GM19193 (cell line): Measurements from ENCODE around the gene ZC3H4.

Source experiments
- POLR2A ChIP-seq: IDR thresholded peaks from 4 replicates; pipeline ENCODE4 v1.6.1; 2011; ENCODE audit not compliant: insufficient read depth, insufficient read length; ENCODE audit errors: extremely low read depth

Gene ZC3H4

DNA sequence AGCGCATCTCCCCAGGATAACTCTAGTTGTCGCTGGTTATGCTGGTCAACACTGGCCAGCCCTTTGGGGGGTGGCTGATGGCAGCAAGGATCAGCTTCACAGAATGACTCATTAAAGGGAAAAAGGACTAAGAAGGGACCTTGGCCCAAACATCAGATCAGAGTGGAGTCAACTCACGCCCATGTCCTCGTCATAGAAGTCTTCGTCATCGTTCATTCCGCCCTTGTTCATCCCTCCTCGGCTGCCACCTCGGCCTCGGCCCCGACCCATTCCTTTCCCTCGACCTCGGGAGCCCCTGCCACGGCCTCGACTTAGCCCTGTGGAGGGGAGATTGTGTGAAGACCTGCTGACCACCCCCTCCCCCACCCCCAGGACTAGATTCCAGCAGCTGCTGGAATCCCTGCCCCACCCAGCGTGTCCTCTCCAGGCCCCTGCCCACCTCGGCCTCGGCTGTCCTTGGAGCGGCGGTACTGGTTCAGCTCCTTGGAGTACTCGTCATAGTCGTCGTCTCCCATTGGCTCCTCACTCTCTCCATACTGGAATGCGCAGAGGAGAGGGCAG lies 28.6 kb downstream of the ZC3H4 start:
- no peak for TF ChIP-seq POLR2A

DNA sequence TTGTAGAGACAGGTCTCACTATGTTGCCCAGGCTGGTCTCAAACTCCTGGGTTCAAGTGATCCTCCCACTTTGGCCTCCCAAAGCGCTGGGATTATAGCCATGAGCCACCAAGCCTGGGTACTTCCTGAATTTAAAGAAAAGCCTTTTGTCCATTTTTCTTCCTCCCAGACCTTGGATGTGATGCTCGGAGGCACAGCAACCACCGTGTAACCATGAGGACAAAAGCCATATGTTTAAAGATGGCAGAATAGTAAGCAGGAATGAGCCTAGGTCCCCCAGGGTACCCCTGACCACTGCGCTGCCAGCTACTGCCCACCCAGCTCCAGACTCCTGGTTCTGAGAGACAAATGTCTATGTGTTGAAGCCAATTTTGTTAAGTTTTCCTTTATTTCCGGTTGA lies 31.1 kb downstream of the ZC3H4 start:
- TF ChIP-seq POLR2A, result no peak

GRCh38 chr19:47081095-47081494 lies 32.5 kb downstream of the ZC3H4 start:
- TF ChIP-seq POLR2A, result no peak

DNA sequence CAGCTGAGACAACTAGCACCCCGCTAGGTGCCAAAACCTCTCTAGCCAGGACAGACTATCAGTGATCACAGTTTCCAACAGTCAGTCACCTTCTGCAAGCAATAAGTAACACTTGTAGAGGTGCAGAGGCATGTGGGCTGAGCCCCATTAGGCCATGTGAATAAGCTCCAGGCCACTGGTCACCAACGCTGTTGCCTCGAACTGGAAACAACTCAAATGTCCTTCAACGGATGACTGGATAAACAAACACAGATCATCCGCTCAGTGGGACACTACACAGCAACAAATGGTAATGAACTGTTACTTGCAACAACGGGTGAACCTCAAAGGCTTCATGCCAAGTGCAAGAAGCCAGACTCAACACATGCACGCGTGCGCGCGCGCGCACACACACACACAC lies 37.6 kb downstream of the ZC3H4 start:
- no peak for TF ChIP-seq POLR2A

- TF ChIP-seq POLR2A, result no peak
Observed at GRCh38 chr19:47075179-47075810, 38.3 kb downstream of the ZC3H4 start.

DNA sequence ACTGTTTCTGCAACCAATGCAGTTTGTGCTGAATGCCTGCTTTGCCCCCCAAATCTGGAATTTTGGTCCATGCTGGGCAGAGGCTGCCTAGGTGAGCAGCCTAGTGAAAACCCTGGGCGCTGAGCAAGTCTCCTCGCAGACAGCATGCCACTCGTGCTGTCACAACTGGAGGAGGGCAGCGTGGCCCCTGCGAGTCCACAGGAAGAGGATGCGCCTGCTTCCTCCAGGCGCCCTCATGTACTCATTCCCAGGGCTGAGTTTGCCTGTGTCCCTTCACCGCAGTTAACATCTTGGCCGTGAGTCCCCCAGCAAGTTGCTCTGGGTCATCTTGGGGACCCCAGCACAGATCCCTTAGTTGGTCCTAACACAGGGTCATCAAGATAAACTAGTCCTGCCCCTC lies 39.0 kb downstream of the ZC3H4 start:
- TF ChIP-seq POLR2A, result no peak

GRCh38 chr19:47073574-47073973 lies 40.0 kb downstream of the ZC3H4 start:
- no peak for TF ChIP-seq POLR2A

GRCh38 chr19:47072323-47072722 lies 41.3 kb downstream of the ZC3H4 start:
- TF ChIP-seq POLR2A, result no peak

GRCh38 chr19:47071731-47072130 lies 41.8 kb downstream of the ZC3H4 start:
- no peak for TF ChIP-seq POLR2A

DNA sequence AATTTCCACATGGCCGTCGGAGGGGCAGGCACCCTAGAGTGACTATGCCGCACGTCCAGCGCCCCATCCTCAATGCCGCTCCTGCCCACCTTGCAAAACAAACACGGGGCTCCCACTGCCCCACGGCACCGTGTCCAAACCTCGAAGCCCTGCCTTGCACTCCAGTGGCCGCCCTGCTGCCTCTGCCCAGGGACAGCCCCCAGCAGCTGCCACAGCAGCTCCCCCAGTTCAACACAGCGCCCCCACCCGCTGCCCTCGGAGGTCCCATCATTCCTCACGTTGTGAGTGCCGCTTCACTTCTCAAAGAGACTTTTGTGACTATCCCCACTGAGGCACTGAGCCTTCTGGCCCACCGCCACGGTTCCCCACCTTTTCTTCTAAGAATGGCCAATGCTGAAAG lies 42.8 kb downstream of the ZC3H4 start:
- TF ChIP-seq POLR2A, result no peak

GRCh38 chr19:47069795-47070194 lies 43.8 kb downstream of the ZC3H4 start:
- TF ChIP-seq POLR2A, result no peak

DNA sequence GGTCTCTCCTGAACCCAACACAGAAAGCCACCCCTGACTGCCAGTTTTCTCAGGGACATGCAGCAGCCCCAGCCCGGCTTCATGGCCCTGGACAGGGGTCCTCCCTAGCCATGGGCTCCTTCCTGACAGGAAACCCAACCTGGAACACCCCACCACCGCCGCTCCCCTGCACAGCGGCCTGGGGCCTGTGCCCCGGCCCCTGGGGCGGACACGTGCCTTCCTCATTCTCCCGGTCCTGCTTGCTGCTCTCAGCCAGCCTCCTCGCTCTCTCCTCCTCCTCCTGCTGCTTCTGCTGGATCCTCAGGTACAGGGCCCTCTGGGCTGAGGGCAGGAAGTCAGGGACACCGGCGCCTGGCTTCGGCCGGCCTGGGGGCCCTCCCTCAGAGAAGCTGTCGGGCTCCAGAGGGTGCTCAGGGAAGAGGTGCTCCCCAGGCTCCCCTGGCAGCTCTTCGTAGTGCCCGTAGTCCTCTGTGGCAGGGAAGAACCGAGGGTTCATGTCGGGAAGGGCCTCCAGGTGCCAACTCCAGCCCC lies 44.6 kb downstream of the ZC3H4 start:
- TF ChIP-seq POLR2A, result no peak

GRCh38 chr19:47068246-47068645 lies 45.3 kb downstream of the ZC3H4 start:
- TF ChIP-seq POLR2A, result no peak

DNA sequence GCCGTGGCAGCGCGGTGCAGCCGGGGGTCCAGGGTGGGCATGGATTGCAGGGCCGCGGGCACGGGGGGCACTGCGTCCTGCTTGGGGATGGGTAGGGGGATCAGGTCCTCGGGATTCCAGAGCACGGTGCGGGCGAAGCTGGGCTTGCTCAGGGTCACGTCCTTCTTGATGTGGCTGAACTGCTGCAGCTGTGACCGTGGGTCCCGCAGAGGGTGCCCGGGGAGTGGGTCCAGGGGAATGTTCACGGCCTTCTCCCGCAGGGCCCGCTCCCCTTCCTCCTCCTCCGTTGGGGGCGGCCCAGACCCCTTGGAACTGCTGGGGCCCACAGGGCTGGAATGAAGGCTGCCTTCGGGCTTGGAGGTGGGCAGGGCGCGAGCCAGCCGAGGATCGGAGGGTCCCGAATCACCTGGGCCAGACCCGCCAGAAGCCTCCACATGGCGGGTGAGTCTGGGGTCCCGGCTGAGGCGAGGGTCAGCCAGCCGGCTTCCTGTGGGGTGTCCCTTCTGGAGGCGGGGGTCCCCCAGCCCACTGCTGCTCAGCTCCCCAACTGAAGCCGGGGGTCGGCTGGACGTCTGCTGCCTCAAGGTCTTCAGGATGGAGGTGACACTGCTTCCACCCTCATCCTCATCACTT lies 46.2 kb downstream of the ZC3H4 start:
- no peak for TF ChIP-seq POLR2A

- no peak for TF ChIP-seq POLR2A
Observed at GRCh38 chr19:47066376-47067214, 47.0 kb downstream of the ZC3H4 start.
